Measurements from ENCODE around the gene FHL5. TPM values are rescaled to one million over a fixed set of nuclear protein-coding genes. Genes with fewer than 3 reads are reported as not detected.

The FHL5 gene
- total RNA-seq, 4 donors from 2014 or later = 3.5 to 14.3 (median 7.7) TPM

DNA sequence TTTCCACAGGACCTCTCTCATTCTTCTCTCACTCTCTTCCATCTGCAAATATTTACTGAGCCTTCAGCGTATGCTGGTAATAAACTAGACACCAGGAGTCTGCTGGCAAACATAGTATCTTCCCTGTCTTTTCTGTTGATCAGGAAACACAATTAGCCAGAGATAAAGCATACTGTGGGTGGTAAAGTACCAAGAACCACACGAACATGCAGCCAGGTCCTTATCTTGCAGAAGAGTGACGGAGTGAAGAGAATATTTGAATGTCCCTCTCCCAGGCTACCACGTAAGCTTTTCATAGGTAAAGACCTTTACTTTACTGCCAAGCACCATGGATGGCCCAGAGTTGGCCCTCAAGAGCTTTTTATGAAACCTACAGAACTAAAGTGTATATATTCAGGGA is 13.3 kb downstream of the FHL5 start:
- intact Hi-C loops (cut with DNase I; ENCODE audit: low total_unique reads) = no loop called here
- WGBS, 2 donors = 63 to 73% methylated on average over 4 of the region's 4 CpGs
- DNase-seq (ENCODE audit: low spot score in 2 of 2) = no peak
- TF ChIP-seq, protein P1, sequence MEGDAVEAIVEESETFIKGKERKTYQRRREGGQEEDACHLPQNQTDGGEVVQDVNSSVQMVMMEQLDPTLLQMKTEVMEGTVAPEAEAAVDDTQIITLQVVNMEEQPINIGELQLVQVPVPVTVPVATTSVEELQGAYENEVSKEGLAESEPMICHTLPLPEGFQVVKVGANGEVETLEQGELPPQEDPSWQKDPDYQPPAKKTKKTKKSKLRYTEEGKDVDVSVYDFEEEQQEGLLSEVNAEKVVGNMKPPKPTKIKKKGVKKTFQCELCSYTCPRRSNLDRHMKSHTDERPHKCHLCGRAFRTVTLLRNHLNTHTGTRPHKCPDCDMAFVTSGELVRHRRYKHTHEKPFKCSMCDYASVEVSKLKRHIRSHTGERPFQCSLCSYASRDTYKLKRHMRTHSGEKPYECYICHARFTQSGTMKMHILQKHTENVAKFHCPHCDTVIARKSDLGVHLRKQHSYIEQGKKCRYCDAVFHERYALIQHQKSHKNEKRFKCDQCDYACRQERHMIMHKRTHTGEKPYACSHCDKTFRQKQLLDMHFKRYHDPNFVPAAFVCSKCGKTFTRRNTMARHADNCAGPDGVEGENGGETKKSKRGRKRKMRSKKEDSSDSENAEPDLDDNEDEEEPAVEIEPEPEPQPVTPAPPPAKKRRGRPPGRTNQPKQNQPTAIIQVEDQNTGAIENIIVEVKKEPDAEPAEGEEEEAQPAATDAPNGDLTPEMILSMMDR (IDR thresholded peaks at IDR 0.05) = no peak
- no peak for TF ChIP-seq POLR2A (IDR thresholded peaks at IDR 0.05)
- H3K4me3 ChIP-seq (ENCODE audit: low read depth, poor library complexity, severe bottlenecking) = no peak overlapping the region

DNA sequence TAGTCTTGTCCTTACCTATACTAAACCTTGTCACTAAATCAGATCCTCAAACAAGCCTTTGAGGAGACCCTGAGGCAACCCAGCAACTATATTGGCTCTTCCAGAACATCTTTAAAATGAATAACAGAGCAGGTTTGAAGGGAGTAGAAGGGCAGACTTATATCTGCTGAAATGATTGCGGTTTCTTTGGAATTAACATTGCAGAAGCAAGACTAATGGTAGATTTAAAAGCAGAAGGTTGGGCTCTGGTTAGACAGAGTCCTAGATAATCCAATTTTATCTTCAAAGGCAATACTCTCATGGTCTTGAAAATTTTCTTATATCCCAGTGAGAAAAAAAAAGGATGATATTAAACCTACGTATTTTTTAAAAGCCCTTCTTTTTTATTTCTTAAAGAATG is 19.1 kb downstream of the FHL5 start:
- H3K4me3 ChIP-seq (ENCODE audit: low read depth, poor library complexity, severe bottlenecking) = no peak overlapping the region
- WGBS, 2 donors = 82 to 83% methylated on average over 2 of the region's 2 CpGs
- no peak for DNase-seq (ENCODE audit: low spot score in 2 of 2)
- intact Hi-C loops (cut with DNase I; ENCODE audit: low total_unique reads) = no loop called here
- TF ChIP-seq POLR2A (IDR thresholded peaks at IDR 0.05) = no peak
- TF ChIP-seq, protein P1 (IDR thresholded peaks at IDR 0.05) = no peak

DNA sequence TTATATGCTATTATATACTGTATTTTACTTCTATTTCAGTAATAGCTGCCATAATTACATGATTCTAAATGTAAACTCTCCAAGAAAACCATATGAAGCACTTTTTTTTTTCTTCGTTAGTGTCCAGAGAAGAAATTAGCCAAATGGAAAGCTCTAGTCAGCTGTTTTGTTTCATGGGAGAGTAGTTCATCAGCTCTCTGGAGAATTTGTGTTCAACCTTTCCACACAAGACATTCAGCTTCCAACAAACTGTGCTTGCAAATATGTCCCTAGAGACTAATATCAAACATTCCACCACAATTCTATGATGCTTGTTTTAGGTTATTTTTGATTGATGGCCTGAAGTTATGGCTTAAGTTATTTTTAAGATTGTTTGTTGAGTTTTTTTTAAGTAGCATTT is 19.5 kb downstream of the FHL5 start:
- intact Hi-C loops (cut with DNase I; ENCODE audit: low total_unique reads) = no loop called here
- H3K4me3 ChIP-seq (ENCODE audit: low read depth, poor library complexity, severe bottlenecking) = no peak overlapping the region
- 66 to 71% methylated on average over 1 of the region's 1 CpG for WGBS, 2 donors
- TF ChIP-seq, protein P1 (IDR thresholded peaks at IDR 0.05) = no peak
- TF ChIP-seq POLR2A (IDR thresholded peaks at IDR 0.05) = no peak
- DNase-seq (ENCODE audit: low spot score in 2 of 2) = no peak

DNA sequence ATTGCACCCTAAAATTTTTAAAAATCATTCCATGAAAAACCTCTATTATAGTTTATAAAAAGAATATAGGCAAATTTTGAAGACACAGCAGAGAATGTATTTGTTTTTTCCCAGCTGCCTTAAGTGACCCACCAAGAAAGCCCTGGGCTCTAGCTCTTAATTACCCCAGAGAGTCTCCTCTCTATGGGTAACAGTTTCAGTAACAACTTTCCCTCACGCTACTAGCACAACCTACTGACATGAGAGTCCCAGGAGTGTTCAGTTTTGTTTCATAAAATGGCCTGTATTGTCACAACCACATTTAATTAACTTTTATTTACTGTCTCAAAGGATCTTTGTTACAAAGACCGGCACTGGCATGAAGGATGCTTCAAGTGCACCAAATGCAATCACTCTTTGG is 41.5 kb downstream of the FHL5 start:
- intact Hi-C loops (cut with DNase I; ENCODE audit: low total_unique reads) = no loop called here
- WGBS, 2 donors = 64 to 69% methylated on average over 2 of the region's 2 CpGs

DNA sequence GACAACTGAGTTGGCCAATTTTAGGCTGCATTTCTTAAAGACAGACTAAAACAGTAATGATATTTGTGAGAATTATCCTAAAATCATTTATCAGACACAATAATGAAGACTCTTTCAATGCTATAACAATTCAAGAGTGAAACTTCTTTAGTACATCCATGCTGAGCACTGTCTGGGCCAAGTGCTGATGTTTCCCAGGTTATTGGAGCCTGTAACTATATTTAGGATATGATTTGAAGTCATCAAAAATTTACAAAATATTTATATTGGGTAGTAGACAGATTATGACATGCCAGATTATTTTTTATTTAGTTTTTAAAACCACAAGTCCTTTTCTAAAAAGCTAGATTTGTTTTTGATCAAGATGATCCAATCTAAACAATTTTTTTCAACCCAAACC is 45.1 kb downstream of the FHL5 start:
- intact Hi-C loops (cut with DNase I; ENCODE audit: low total_unique reads) = no loop called here
- no peak for DNase-seq (ENCODE audit: low spot score in 2 of 2)
- TF ChIP-seq, protein P1 (IDR thresholded peaks at IDR 0.05) = no peak
- no peak for TF ChIP-seq POLR2A (IDR thresholded peaks at IDR 0.05)
- no peak overlapping the region for H3K4me3 ChIP-seq (ENCODE audit: low read depth, poor library complexity, severe bottlenecking)

More for the DNA sequence above, 41.5 kb downstream of the FHL5 start:
- TF ChIP-seq, protein P1 (IDR thresholded peaks at IDR 0.05) = no peak
- TF ChIP-seq POLR2A (IDR thresholded peaks at IDR 0.05) = no peak
- H3K4me3 ChIP-seq (ENCODE audit: low read depth, poor library complexity, severe bottlenecking) = no peak overlapping the region
- DNase-seq (ENCODE audit: low spot score in 2 of 2) = no peak

DNA sequence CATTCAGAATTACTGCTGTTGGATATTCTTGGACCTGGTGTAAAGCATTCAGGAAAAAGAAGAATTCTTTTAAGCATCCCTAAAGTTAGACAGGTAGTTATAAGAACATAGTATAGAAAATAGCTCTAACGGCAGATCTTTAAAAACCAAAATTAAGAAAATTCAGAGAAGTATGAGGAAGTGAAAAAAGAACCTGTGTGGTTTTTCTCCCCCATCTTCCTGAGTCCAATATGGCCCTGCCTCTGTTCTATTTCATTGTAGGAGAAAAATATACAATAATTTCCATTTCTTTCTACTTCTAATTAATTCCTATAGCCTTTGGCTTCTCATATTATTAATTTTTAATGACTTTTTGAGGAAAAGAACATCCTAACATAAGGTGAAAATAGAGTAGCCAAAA is 47.1 kb downstream of the FHL5 start:
- DNase-seq (ENCODE audit: low spot score in 2 of 2) = no peak
- TF ChIP-seq, protein P1 (IDR thresholded peaks at IDR 0.05) = no peak
- no peak for TF ChIP-seq POLR2A (IDR thresholded peaks at IDR 0.05)
- intact Hi-C loops (cut with DNase I; ENCODE audit: low total_unique reads) = no loop called here
- WGBS, 2 donors = 90 to 91% methylated on average over 1 of the region's 1 CpG
- H3K4me3 ChIP-seq (ENCODE audit: low read depth, poor library complexity, severe bottlenecking) = no peak overlapping the region
